ENCODE data around the gene ZFPM1.
A peak's percentile ranks its signal among the peaks of the same experiment; 100 is the strongest.

ZFPM1 gene
- 0.54 to 4.8 (median 1.3) reads per million in 17 experiments for total RNA-seq

GRCh38 chr16:88453217-88453531 is at the start of gene ZFPM1:
TSS of gene ZFPM1 (plus strand) at chr16:88453280. CDS start at chr16:88453639, 359 bp downstream.
- no peak for DNase-seq

DNA sequence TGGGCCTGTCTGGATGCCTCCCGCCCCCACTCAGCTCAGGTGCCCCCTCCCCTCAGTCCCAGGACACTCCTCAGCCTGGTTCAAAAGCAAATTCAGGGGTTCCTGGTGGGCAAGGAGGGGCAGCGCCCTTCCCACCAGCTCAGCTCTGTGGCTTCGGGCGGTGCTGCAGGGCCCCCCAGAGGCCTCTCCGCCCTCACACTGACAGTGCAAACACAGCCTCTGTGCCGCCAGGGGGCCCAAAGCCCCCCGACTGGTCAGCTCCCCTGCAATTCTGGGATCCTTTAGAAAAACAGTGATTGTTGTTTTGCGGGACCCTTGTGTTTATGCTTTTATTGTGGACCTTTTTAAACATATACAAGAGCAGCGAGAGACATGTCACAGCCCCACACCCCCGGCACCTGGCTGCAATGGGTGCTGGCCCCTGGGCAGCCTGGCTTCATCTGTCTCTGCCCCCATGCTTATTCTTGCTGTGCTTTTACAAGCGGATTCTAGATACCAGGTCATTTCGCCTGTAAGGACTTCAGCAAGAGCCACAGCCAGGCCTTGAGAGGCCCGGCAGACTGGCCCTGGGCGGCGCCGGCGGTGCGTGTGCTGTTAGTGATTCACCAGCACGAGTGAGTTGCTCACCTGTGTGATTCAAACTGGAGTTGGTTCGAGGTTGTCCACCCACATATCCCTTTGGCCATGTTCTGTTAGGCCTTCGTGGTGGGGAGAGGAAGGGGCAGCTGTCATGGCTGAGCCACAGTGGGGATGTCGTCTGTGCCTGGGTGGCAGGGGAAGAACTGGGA is 49.1 kb upstream of the ZFPM1 start:
- no peak for DNase-seq

DNA sequence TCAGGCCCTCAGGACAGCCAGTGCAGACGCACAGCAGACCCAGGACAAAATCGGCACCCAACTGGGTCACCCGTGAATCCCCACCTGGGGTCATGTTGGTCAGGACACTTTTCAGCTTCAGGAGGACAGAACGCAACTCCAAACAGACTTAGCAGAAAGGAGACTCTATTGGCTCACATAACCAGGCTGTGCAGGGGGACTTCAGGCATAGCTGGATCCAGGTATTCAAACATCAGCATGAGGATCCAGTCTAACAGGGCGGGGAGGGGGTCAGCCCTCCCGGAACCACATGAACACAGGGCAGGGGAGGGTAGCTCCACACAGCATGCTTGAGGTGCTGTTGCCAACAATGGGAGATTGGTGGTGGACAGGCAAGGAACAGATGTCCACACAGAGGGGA is 48.3 kb upstream of the ZFPM1 start:
- DNase-seq = no peak

DNA sequence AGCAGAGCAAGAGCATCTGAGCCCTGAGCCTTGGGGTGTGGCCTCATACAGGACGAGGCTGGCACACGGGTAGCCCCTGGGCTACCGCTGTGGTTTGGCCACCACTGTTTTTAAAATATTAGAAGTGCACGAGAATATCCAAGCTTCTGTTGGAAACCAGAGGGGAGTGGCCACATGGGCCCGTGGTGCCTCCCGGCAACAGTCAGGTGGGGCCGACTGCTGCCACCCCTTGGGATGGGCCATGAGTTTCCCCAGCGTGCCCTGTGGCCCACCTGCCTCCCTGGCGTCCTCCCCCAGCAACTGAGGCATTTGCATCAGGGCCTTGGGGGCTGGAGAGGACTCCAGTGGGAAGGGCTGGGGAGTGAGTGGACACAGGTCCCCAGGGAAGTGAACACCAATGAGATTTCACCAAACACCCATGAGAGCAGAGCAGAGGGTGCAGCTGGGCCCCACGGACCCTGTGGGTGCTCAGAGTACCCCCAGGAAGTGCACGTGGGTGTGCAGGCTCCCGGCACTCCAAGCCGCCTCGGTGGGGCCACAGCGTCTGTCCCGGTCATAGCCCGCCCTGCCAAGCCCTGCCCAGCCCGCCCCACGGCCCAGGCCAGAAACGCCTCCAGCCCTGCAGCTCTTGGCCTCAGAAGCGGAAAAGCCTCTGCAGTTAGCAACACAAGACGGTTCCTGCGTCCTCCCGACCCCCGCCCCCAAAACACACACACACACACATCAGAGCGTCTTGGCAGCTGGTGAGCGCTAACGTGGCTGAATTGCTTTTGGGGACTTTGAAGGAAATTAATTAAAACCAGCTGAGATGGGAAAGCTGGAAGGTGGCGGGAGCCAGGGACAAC is 47.6 kb upstream of the ZFPM1 start:
- DNase-seq = no peak

- no peak for DNase-seq
Measured at GRCh38 chr16:88406096-88407041, 46.7 kb upstream of the ZFPM1 start.

DNA sequence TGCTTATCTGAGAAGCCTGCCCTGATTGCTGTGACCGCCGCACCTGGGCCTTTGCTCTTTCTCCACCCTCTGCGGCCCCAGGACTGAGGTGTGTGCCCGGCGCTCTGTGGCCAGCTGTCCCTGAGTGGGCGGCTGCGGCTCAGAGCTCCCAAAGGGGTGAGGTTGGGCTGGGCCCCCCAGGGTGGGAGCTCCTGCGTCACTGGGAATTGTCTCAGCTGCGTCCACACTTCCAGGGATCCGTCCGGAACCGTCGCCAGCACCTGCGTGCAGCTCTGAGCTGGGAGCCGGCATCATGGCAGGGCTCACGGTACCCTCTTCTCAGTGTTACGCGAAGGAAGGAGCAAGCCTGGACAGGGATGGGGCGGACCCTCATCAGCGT is 46.0 kb upstream of the ZFPM1 start:
- no peak for DNase-seq

DNA sequence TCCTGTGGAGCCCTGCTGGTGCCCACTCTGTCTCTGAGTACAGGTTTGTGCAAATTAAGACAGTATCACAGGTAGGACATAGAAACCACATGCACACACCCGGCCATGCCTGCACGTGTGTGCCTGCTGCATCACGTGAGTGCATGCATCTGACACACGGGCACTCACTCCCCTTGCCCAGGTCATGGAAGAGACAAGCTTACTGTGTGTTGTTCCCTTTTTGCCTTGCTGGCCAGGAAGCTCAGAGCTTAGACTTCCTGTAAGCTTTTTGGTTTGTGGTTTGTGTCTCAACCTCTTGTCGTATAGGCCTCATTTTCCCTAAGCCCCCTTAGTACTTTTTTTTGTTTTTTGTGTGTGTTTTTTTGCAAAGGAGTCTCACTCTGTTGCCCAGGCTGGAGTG is 45.3 kb upstream of the ZFPM1 start:
- DNase-seq = peak; percentile 57 to 79 (median 65)

DNA sequence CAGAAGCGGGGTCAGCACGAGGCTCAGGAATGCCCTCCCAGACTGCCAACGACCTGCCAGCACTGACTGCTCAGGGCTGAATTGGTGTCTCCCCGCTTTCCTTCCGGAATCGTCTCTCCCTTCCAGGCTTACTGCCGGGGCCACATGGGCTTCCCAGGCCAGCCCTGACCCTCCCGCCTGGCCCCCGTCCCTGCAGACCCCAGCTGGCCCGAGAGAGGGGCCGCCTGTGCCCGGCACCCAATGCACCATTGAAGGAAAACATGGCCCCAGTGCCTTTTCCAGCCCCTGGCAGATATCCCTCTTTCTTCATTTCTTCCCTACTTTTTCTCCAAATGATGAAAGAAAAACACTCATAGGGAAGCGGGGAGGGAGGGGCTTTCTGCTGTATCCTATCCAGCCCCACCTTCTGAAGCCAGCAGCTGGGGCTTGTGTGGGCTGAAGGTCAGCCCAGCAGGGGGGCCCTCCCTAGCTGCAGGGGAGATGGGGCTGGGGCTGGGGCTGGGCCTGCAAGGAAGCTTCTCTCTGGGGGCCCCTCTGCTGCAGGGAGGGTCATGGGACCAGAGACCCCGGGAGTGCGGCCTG is 44.4 kb upstream of the ZFPM1 start:
- no peak for DNase-seq

- no peak for DNase-seq
Measured at GRCh38 chr16:88409296-88410065, 43.6 kb upstream of the ZFPM1 start.

DNA sequence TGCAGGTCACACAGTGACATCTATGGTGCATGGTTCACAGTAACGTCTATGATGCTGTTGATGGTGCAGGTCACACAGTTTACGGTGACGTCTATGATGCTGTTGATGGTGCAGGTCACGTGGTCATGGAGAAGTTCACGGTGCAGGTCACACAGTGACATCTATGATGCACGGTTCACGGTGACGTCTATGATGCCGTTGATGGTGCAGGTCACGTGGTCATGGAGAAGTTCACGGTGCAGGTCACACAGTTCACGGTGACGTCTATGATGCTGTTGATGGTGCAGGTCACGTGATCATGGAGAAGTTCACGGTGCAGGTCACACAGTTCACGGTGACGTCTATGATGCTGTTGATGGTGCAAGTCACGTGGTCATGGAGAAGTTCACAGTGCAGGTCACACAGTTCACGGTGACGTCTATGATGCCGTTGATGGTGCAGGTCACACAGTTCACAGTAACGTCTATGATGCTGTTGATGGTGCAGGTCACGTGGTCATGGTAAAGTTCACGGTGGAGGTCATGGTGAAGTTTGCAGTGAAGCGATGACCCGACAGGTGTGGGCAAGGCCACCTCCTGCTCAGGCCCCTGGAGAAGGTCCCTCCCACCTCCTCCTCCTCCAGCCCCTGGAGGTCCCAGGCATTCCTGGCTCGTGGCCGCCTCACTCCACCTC is 42.6 kb upstream of the ZFPM1 start:
- peak in 1 of 4 experiments; percentile 32 for DNase-seq

GRCh38 chr16:88411951-88412576 is 41.0 kb upstream of the ZFPM1 start:
- DNase-seq = no peak

DNA sequence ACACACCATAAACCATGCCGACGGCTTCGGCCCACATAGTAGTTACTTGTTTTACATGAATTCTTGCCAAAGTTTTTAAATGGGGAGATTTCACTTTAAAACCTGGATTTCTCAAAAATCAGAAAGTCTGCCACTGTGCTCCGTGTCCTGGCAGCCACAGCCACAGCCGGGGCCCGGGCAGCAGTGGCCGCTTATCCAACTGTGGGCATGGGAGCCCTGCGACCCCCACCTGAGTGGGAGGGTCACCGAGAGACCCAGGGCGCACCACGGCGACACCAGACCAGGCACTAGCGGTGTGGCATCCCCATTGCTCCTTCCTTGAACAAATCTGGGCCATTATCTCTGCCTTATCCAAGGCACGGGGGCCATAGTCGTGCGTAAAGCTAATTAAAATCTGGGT is 40.3 kb upstream of the ZFPM1 start:
- no peak for DNase-seq

DNA sequence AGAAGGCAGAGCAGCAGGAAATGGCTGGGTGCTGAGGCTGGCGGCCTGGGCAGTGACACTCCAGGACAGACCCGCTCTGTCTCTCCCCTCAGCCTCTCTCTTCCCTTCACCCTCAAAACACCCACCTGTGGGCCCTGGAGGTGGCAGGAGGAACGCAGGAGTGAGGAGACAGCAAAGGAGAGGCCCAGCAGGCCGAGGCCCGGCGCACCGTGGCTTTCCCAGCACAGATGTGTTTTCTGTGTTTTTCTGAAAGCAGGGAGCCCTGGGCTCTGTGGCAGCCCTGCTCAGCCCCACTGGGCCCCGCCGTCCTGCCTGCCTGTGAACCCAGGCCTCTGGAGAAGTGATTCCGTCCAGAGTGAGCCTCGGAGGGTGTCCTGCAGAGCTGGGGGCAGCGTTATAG is 39.8 kb upstream of the ZFPM1 start:
- DNase-seq = no peak

DNA sequence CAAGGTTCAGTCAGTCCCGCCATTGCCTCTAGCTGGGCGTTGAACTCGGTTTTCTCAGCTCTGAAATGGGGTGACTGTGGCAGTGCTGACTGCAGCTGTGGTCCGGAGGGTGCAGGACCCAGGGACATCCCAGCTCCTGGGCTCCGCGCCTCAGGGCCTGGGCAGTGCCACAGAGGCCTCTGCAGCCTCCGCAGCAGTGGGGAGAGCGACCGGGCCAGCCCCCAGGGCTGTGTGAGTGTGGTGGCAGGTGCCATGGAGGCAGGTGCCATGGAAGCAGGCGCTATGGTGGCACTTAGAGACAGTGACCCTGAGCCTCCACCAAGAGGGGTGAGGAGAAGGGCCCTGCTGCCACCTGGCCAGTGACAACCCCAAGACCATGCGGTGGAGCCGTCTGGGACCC is 39.4 kb upstream of the ZFPM1 start:
- no peak for DNase-seq

DNA sequence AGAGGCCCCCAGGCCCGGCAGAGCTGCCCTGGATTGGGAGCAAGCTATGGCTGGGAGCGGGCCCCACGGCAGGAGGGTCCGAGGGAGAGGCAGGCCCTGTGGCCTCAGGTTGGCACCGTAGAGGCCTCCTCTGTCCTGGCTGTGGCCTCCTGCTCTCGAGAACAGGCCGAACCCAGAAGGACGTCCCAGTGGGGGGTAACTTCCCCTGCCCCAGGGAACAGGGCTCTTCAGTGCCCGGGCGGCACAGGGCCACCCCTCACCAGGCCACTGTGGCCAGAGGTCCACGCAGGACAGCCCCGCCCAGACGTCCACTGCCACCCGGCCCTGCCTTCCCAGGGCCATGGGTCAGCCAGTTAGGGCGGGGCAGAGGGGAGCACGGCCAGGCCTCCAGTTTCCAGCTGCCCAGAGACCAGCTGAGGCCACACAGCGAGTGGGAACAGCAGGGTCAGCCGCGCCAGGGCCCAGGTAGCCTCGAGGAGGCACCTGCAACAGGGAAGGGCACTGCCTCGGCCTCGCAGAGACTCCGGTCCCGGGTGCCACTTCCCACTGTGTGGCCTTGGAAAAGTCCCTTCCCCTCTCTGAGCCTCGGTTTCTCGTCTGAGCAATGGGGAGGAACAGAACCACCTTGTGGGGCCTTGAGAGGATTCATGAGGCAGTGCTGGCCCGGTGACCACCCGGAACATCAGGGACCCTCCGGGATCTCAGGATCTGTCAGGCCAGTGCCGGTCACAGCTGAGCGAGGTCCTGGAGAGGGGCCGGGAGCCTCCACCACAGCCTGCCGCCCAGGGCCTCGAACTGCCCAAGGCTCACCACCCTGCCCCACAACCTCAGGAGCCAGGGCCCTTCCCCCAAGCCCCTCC is 38.3 kb upstream of the ZFPM1 start:
- DNase-seq = no peak

- no peak for DNase-seq
Measured at GRCh38 chr16:88415381-88415705, 37.7 kb upstream of the ZFPM1 start.

DNA sequence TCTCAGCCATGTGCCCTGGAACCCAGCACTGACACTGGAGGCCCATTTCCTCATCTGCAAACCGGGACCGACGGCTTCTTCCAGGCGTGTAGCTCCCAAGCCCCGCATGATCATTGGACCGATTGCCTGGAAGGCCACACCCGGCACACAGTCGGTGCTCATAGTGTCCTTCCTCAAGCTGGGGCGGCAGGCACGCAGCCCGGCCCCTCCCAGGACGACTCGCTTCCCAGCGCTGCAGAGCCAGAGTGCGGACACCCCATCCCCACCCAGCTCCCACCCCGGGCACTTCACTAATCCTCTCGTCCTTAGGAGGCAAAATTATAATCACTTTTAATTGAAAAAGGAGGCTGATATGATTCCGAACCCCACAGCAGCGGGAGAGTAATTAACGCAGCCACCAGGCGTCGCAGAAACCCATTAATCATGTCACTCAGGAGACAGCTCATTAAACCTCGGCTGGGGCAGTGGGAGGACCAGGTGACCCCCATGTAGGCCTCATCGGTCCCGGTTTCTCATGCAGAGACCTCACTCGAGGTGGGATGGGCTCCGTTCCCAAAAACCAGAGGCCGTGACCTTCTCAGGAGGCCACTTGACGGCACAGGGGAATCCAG is 37.3 kb upstream of the ZFPM1 start:
- DNase-seq = no peak

GRCh38 chr16:88416686-88417085 is 36.4 kb upstream of the ZFPM1 start:
- DNase-seq = no peak
